ENCODE results near the gene IQSEC3. TPM values are rescaled to one million over a fixed set of nuclear protein-coding genes. Genes with fewer than 3 reads are reported as not detected.

Gene IQSEC3
- total RNA-seq, 2 experiments from 2014 or later: 1.4 to 1.8 TPM

- CTCF ChIA-PET: interaction anchor here (2.3 kb wide), 1 partner anchor 13 kb away, joined by 9 read pairs; no protein-coding TSS in a partner anchor
- POLR2A ChIA-PET: no interaction called here
Measured at GRCh38 chr12:220946-221550, 154.5 kb downstream of the IQSEC3 start.

GRCh38 chr12:221736-222135 is 155.2 kb downstream of the IQSEC3 start:
- POLR2A ChIA-PET: no interaction called here
- CTCF ChIA-PET: interaction anchor here (2.9 kb wide), 1 partner anchor 11 kb away, joined by 8 read pairs; no protein-coding TSS in a partner anchor

- CTCF ChIA-PET: interaction anchor here (2.9 kb wide), 1 partner anchor 9 kb away, joined by 8 read pairs; no protein-coding TSS in a partner anchor
- POLR2A ChIA-PET: no interaction called here
Measured at GRCh38 chr12:223841-224240, 157.3 kb downstream of the IQSEC3 start.

GRCh38 chr12:224330-224729 is 157.8 kb downstream of the IQSEC3 start:
- ChIA-PET CTCF (interaction anchor here (2.9 kb wide), 1 partner anchor 9 kb away, joined by 8 read pairs; no protein-coding TSS in a partner anchor), POLR2A (no interaction called here)

- ChIA-PET CTCF (no interaction called here), POLR2A (no interaction called here)
Measured at GRCh38 chr12:225012-225411, 158.4 kb downstream of the IQSEC3 start.

- ChIA-PET POLR2A (no interaction called here), CTCF (no interaction called here)
Measured at GRCh38 chr12:226401-226800, 159.8 kb downstream of the IQSEC3 start.

GRCh38 chr12:227286-227915 is 160.8 kb downstream of the IQSEC3 start:
- POLR2A ChIA-PET: no interaction called here
- CTCF ChIA-PET: interaction anchor here (1.1 kb wide), 1 partner anchor 8 kb away, joined by 3 read pairs; no protein-coding TSS in a partner anchor

Other genes with a start within 250 kb of the IQSEC3 start
- gene SLC6A12, start 147.4 kb downstream of the IQSEC3 start, total RNA-seq: under 1 TPM; 0.32 to 0.44 TPM
- under 1 TPM; 0.34 to 0.80 TPM for gene SLC6A13, start 196.1 kb downstream of the IQSEC3 start, total RNA-seq

Data from activated CD8-positive, alpha-beta memory T cell treated with anti-CD3 and anti-CD28 coated beads for 36 hours (primary cell).